ENCODE results near the gene DCDC2B.
A peak's percentile ranks its signal among the peaks of the same experiment; 100 is the strongest.

The DCDC2B gene

DNA sequence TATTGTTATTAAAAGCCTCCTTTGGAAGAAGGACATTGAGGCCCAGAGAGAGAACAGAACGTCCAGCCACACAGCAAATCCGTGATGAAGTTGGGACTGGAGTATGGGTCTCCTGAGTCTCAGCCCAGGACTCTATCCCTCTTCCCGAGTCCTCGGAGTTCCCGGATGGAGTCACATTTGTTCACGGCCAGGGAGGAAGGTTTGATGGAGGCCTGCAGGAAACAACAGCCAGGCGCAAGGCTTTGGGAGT is 29.8 kb upstream of the DCDC2B start:
- H3K27ac ChIP-seq (replicated peaks): peak overlapping the region; percentile 87
- H3K27me3 ChIP-seq (ENCODE audit: insufficient read depth, poor library complexity, severe bottlenecking): no peaks in the 10 kb centered on the region
- TF ChIP-seq, protein P1, sequence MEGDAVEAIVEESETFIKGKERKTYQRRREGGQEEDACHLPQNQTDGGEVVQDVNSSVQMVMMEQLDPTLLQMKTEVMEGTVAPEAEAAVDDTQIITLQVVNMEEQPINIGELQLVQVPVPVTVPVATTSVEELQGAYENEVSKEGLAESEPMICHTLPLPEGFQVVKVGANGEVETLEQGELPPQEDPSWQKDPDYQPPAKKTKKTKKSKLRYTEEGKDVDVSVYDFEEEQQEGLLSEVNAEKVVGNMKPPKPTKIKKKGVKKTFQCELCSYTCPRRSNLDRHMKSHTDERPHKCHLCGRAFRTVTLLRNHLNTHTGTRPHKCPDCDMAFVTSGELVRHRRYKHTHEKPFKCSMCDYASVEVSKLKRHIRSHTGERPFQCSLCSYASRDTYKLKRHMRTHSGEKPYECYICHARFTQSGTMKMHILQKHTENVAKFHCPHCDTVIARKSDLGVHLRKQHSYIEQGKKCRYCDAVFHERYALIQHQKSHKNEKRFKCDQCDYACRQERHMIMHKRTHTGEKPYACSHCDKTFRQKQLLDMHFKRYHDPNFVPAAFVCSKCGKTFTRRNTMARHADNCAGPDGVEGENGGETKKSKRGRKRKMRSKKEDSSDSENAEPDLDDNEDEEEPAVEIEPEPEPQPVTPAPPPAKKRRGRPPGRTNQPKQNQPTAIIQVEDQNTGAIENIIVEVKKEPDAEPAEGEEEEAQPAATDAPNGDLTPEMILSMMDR (IDR thresholded peaks at IDR 0.05; ENCODE audit: insufficient read depth, low read length): no peak
- TF ChIP-seq, protein P2, sequence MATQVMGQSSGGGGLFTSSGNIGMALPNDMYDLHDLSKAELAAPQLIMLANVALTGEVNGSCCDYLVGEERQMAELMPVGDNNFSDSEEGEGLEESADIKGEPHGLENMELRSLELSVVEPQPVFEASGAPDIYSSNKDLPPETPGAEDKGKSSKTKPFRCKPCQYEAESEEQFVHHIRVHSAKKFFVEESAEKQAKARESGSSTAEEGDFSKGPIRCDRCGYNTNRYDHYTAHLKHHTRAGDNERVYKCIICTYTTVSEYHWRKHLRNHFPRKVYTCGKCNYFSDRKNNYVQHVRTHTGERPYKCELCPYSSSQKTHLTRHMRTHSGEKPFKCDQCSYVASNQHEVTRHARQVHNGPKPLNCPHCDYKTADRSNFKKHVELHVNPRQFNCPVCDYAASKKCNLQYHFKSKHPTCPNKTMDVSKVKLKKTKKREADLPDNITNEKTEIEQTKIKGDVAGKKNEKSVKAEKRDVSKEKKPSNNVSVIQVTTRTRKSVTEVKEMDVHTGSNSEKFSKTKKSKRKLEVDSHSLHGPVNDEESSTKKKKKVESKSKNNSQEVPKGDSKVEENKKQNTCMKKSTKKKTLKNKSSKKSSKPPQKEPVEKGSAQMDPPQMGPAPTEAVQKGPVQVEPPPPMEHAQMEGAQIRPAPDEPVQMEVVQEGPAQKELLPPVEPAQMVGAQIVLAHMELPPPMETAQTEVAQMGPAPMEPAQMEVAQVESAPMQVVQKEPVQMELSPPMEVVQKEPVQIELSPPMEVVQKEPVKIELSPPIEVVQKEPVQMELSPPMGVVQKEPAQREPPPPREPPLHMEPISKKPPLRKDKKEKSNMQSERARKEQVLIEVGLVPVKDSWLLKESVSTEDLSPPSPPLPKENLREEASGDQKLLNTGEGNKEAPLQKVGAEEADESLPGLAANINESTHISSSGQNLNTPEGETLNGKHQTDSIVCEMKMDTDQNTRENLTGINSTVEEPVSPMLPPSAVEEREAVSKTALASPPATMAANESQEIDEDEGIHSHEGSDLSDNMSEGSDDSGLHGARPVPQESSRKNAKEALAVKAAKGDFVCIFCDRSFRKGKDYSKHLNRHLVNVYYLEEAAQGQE (IDR thresholded peaks at IDR 0.05; ENCODE audit: insufficient replicate concordance, low read depth): no peak
- TF ChIP-seq POLR2AphosphoS5 (IDR thresholded peaks at IDR 0.05; ENCODE audit: low read depth) (no peak), SPI1 (IDR thresholded peaks at IDR 0.05; ENCODE audit: borderline replicate concordance, low read depth) (no peak), GABPA (IDR thresholded peaks at IDR 0.05; ENCODE audit: low read depth) (no peak)
- DNase-seq (ENCODE audit: low read depth in 1 of 2, low spot score in 1 of 2): no peak
- H3K4me3 ChIP-seq (replicated peaks; ENCODE audit: insufficient read depth, low read length): peak overlapping the region; percentile 82

- TF ChIP-seq SPI1 (IDR thresholded peaks at IDR 0.05; ENCODE audit: borderline replicate concordance, low read depth): no peak; the same call in 1 of the 2 replicates
- TF ChIP-seq, protein P2 (IDR thresholded peaks at IDR 0.05; ENCODE audit: insufficient replicate concordance, low read depth): peak; percentile 64
- peak; percentile 93 for TF ChIP-seq POLR2AphosphoS5 (IDR thresholded peaks at IDR 0.05; ENCODE audit: low read depth)
- TF ChIP-seq, protein P1 (IDR thresholded peaks at IDR 0.05; ENCODE audit: insufficient read depth, low read length): no peak
- TF ChIP-seq GABPA (IDR thresholded peaks at IDR 0.05; ENCODE audit: low read depth): 0 out of 2 replicates have a peak, but pooled peaks have one; percentile 47
- DNase-seq (ENCODE audit: low read depth in 1 of 2, low spot score in 1 of 2): peak; percentile 87 to 94
Measured at GRCh38 chr1:32179443-32180185, 29.3 kb upstream of the DCDC2B start, which contains the start of gene TXLNA. TSS of gene TXLNA (plus strand) at chr1:32179675. CDS start at chr1:32180346, 671 bp downstream.

DNA sequence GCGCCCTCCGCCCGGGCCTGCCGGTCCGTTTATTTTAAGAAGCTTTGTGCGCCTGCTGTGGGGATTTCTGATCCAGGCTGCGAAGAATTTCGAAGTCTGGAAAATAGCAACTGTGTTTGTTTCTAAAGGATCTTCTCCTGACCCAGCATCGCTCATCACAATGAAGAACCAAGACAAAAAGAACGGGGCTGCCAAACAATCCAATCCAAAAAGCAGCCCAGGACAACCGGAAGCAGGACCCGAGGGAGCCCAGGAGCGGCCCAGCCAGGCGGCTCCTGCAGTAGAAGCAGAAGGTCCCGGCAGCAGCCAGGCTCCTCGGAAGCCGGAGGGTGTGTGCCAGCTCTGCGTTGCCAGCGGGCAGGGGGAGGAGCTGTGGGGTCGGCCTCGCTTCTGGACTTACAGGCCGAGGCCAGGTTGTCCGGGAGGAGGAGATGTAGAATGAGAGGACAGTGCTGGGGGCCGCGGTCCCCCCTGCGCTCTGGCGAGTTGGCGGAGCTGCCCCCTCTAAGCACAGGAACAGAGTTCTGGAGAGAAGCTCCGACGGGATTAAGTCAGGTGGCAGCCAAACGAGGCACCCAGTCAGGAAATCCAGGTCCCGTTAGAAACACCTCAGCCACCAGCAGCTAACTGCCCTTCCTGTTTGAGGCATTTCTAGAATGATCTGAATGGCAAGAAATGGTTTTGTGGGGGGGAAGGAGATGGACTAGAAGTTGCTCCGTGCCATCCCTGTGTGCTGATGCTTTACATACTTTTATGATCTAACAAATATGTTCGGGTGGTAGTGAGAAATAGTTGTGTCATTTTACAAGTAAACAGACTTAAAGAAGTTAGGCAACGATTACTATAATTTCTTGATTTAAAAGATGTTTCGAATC is 28.5 kb upstream of the DCDC2B start:
- H3K4me3 ChIP-seq (replicated peaks; ENCODE audit: insufficient read depth, low read length): peak overlapping the region; percentile 82
- TF ChIP-seq POLR2AphosphoS5 (IDR thresholded peaks at IDR 0.05; ENCODE audit: low read depth): no peak
- TF ChIP-seq GABPA (IDR thresholded peaks at IDR 0.05; ENCODE audit: low read depth): no peak
- no peak for TF ChIP-seq SPI1 (IDR thresholded peaks at IDR 0.05; ENCODE audit: borderline replicate concordance, low read depth)
- TF ChIP-seq, protein P2 (IDR thresholded peaks at IDR 0.05; ENCODE audit: insufficient replicate concordance, low read depth): no peak
- peak; percentile 39 to 43 for DNase-seq (ENCODE audit: low read depth in 1 of 2, low spot score in 1 of 2)
- no peaks in the 10 kb centered on the region for H3K27me3 ChIP-seq (ENCODE audit: insufficient read depth, poor library complexity, severe bottlenecking)
- H3K27ac ChIP-seq (replicated peaks): peak overlapping the region; percentile 87

More at GRCh38 chr1:32179443-32180185, 29.3 kb upstream of the DCDC2B start, which contains the start of gene TXLNA:
- H3K27ac ChIP-seq (replicated peaks): peak within 1 kb of the TSS; percentile 87
- no peaks in the 10 kb centered on the region for H3K27me3 ChIP-seq (ENCODE audit: insufficient read depth, poor library complexity, severe bottlenecking)
- H3K4me3 ChIP-seq (replicated peaks; ENCODE audit: insufficient read depth, low read length): peak within 1 kb of the TSS; percentile 82

All from HL-60 (cell line).